Measurements from ENCODE around the gene GHRL.

DNA sequence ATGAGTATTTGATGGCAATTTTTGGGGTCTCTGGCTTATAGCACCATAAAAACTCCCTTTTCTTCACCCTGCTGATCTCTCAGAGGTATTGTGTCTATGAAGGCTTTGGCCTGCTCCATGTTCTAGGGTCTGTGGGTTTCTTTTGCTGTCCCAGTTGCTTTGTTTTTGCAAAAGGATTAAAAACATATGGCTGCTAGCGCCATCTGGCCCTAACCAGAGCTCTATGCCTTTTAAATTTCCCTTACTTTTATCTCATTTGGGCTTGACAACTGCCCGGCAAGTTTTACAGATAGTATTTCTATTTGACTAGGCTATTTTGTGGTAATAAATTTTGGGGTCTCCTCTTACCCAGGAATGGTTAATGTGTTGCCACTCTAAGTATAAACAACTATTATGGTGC, 6.4 kb upstream of the GHRL start:
- TF ChIP-seq, protein P1, sequence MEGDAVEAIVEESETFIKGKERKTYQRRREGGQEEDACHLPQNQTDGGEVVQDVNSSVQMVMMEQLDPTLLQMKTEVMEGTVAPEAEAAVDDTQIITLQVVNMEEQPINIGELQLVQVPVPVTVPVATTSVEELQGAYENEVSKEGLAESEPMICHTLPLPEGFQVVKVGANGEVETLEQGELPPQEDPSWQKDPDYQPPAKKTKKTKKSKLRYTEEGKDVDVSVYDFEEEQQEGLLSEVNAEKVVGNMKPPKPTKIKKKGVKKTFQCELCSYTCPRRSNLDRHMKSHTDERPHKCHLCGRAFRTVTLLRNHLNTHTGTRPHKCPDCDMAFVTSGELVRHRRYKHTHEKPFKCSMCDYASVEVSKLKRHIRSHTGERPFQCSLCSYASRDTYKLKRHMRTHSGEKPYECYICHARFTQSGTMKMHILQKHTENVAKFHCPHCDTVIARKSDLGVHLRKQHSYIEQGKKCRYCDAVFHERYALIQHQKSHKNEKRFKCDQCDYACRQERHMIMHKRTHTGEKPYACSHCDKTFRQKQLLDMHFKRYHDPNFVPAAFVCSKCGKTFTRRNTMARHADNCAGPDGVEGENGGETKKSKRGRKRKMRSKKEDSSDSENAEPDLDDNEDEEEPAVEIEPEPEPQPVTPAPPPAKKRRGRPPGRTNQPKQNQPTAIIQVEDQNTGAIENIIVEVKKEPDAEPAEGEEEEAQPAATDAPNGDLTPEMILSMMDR (IDR thresholded peaks at IDR 0.05) = no peak
- no peak for TF ChIP-seq POLR2A (IDR thresholded peaks at IDR 0.05)

Data from adrenal gland (tissue), 5 donors.